GM19328 (cell line): Measurements from ENCODE around the gene TMEM87B.
A peak's percentile ranks its signal among the peaks of the same experiment; 100 is the strongest.

ENCODE experiments used
- ATAC-seq: cut with Tn5 transposase; IDR thresholded peaks from one replicate; pipeline ENCODE4 v1.9.1; 2021; ENCODE audit warnings: mild to moderate bottlenecking, moderate library complexity; ENCODE audit not compliant: unreplicated experiment

The TMEM87B gene, protein sequence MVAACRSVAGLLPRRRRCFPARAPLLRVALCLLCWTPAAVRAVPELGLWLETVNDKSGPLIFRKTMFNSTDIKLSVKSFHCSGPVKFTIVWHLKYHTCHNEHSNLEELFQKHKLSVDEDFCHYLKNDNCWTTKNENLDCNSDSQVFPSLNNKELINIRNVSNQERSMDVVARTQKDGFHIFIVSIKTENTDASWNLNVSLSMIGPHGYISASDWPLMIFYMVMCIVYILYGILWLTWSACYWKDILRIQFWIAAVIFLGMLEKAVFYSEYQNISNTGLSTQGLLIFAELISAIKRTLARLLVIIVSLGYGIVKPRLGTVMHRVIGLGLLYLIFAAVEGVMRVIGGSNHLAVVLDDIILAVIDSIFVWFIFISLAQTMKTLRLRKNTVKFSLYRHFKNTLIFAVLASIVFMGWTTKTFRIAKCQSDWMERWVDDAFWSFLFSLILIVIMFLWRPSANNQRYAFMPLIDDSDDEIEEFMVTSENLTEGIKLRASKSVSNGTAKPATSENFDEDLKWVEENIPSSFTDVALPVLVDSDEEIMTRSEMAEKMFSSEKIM

GRCh38 chr2:112054847-112055729 is at the start of gene TMEM87B:
Gene TMEM87B, plus strand, starts transcription at chr2:112055269. Its CDS starts 323 bp downstream, at chr2:112055592.
- ATAC-seq: peak; percentile 57

GRCh38 chr2:112005406-112006075 is 49.5 kb upstream of the TMEM87B start:
- ATAC-seq: no peak

DNA sequence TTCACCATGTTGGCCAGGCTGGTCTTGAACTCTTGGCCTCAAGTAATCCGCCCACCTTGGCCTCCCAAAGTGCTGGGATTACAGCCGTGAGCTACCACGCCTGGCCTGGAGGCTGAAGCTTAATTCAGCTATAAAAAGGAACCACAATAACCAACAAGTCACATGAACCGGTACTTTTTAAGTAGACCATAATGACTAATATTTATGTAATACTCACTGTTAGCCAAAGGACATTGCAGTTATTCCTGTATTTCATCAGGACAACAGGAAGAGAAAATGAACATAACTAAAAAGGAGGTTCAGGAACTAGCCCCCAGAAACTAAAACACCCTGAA is 49.0 kb upstream of the TMEM87B start:
- ATAC-seq: no peak

GRCh38 chr2:112007493-112007892 is 47.6 kb upstream of the TMEM87B start:
- no peak for ATAC-seq

GRCh38 chr2:112008910-112009485 is 46.1 kb upstream of the TMEM87B start:
- no peak for ATAC-seq

- no peak for ATAC-seq
Observed at GRCh38 chr2:112010751-112011150, 44.3 kb upstream of the TMEM87B start.

DNA sequence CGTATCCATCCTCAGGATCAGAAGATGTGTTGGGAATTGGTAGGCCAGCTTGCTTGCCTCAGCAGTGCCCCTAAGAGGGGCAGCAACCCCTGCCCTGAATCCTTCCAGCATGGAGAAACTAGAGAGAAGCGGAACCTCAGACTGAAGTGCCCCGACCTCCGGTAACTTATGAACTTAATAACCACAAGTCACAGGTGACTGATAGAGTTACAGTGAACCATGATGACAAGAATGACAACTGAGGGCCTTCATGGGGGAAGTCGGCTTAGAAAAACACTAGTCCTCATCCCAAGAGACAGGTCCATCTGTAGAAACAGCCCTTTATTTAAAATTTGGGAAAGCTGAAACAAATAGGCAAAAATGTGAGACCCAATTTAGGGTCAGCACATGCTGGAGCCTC is 42.5 kb upstream of the TMEM87B start:
- no peak for ATAC-seq

DNA sequence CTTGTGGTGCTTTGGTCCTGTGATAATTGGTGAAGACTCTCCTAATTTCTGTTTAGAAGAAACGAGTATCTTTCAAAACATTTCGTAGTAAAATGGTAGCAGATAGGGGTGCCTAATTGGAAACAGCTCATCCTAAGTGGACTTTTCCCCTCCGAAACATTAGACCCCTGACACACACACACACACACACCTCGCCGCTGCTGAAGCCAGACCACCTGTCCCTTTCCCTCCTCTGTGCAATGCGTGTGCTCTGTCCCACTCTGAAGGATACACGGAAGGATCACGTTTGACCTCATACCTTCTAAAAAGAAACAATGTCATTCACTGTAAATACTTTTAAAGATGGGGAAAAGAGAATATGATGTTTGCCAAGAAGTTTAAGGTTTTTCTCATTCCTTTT is 36.2 kb upstream of the TMEM87B start:
- no peak for ATAC-seq

DNA sequence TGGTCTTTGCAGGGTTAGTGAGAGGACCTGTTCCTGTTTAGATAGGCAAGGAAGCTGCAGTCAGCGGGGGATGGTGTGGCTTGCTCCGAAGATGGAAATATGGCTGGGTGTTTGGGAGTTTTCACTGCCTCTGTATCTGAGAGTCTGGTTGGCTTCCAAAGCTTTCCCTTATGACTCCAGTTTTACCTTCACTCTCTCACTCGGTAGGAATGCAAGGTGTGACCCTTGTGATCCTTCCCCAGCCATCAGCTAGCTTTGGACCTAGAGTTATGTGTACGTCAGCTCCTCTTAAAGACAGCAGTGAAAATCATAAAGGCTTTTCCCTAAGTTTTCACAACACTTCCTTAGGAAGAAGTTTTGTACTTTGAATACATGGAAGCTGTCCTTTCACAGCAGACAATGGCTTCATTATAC is 35.5 kb upstream of the TMEM87B start:
- no peak for ATAC-seq

- no peak for ATAC-seq
Observed at GRCh38 chr2:112020561-112020960, 34.5 kb upstream of the TMEM87B start.

DNA sequence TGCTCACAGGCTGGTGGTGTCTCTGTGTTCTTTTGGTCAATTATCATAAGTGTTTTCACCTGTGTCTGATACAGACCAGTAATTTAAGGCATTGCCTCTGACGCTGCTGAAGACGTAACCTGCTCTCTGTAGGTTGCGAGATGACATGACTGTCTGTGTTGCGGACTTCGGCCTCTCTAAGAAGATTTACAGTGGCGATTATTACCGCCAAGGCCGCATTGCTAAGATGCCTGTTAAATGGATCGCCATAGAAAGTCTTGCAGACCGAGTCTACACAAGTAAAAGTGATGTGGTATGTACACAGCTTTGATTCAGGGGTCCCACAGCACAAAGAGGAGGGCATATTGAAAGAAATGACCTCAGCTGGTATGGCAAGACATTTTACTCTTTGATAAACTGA is 33.8 kb upstream of the TMEM87B start:
- ATAC-seq: no peak

DNA sequence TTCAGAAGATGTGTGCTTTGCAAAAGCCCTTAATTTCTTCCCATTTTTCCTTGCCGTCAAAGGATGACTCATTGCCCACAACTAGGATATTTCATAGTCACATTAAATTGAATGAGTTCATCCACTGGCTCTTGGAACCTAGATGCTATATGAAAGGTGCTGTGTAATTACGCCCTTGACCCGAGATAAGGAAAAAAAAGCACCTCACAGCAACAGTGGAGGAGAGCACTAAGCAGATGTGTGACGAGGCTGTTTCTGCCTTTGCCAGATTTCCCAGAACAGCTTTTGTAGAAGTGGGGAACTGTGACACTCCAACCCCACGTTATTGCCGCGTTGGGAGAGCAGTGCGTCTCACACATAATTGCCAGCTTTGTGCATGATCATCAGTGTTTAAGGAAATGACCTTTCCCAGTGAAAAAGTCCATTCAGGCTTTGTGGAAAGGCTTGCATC is 33.3 kb upstream of the TMEM87B start:
- ATAC-seq: no peak

DNA sequence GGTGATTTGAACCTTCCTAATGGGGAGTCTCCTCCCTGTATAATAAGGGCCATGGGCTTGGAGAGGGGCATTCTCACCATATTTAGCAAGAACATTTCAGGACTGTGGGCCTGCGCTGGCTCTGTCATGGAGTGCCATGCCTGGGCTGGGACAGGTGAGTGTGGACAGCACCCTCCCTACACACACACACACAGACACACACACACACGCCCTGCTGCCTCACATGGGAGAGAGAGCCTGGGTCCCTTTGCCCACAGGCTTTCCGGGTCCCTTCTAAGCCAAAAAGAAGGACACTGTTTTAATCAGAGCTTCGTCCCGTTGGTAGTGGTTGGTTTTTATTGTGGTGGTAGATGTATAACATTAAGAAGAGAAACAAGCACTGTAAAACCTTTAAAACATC is 31.4 kb upstream of the TMEM87B start:
- ATAC-seq: no peak

GRCh38 chr2:112024231-112024630 is 30.8 kb upstream of the TMEM87B start:
- no peak for ATAC-seq

- no peak for ATAC-seq
Observed at GRCh38 chr2:112024896-112025491, 30.1 kb upstream of the TMEM87B start.

DNA sequence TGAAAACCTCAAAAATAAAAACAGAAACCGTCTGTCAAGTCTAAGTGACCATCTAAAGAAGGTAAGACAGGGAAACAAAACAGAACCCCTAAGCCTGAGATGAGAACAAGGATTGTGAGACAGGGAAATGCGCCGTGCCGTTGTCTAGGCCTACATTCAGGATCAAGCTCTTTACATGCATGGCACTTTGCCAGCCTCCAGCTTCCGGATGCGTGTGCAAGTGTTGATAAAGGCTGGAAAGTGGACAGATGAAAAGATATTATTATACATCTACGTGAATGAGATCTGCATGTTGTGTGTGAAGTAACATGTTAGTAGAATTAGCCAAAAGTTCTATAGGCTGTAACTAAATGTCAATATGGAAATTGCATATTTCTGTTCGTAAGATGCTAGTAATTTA is 28.6 kb upstream of the TMEM87B start:
- no peak for ATAC-seq

GRCh38 chr2:112027767-112028166 is 27.3 kb upstream of the TMEM87B start:
- no peak for ATAC-seq

GRCh38 chr2:112029164-112029563 is 25.9 kb upstream of the TMEM87B start:
- no peak for ATAC-seq

GRCh38 chr2:112031473-112032223 is 23.4 kb upstream of the TMEM87B start:
- ATAC-seq: no peak

DNA sequence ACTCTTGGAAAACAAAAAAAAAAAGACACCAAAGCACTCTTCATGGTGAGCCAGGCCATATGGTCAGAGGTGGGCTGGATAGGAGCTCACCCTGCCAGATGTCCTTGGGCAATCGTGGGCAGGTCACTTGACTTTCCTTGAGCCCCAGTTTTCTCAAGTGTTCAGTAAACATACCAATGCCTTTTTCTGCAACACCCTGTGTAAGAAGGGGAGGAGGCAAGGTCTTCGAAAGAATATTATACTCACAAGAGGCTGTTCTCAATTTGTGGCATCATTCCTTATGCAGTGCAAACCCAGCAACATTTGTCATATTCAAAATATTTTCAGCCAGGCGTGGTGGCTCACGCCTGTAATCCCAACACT is 22.9 kb upstream of the TMEM87B start:
- ATAC-seq: no peak
